HG03378 (cell line): ENCODE data around the gene MICAL2.

Experiments used
- ATAC-seq: cut with Tn5 transposase; IDR thresholded peaks from one replicate; pipeline ENCODE4 v1.9.1; 2021; ENCODE audit warnings: mild to moderate bottlenecking, moderate library complexity; ENCODE audit not compliant: unreplicated experiment

The MICAL2 gene

GRCh38 chr11:12148882-12149281 lies 38.5 kb downstream of the MICAL2 start:
- no peak for ATAC-seq

- ATAC-seq, result peak; percentile 60
Observed at GRCh38 chr11:12149672-12150225, 39.4 kb downstream of the MICAL2 start.

- no peak for ATAC-seq
Observed at GRCh38 chr11:12150831-12151382, 40.5 kb downstream of the MICAL2 start.

- no peak for ATAC-seq
Observed at GRCh38 chr11:12152321-12152720, 41.9 kb downstream of the MICAL2 start.

GRCh38 chr11:12154871-12155668 lies 44.7 kb downstream of the MICAL2 start:
- ATAC-seq, result no peak

- ATAC-seq, result no peak
Observed at GRCh38 chr11:12155696-12156095, 45.3 kb downstream of the MICAL2 start.

- ATAC-seq, result no peak
Observed at GRCh38 chr11:12156301-12157140, 46.1 kb downstream of the MICAL2 start.

- ATAC-seq, result no peak
Observed at GRCh38 chr11:12157241-12157661, 46.9 kb downstream of the MICAL2 start.

- ATAC-seq, result no peak
Observed at GRCh38 chr11:12158909-12159308, 48.5 kb downstream of the MICAL2 start.

- no peak for ATAC-seq
Observed at GRCh38 chr11:12159351-12160099, 49.1 kb downstream of the MICAL2 start.

- no peak for ATAC-seq
Observed at GRCh38 chr11:12160231-12160630, 49.8 kb downstream of the MICAL2 start.

- ATAC-seq, result no peak
Observed at GRCh38 chr11:12160680-12161079, 50.3 kb downstream of the MICAL2 start.

- no peak for ATAC-seq
Observed at GRCh38 chr11:12161137-12161536, 50.7 kb downstream of the MICAL2 start.

- ATAC-seq, result no peak
Observed at GRCh38 chr11:12161603-12162350, 51.4 kb downstream of the MICAL2 start.

GRCh38 chr11:12162652-12163051 lies 52.3 kb downstream of the MICAL2 start:
- ATAC-seq, result no peak

- no peak for ATAC-seq
Observed at GRCh38 chr11:12163181-12163941, 53.0 kb downstream of the MICAL2 start.

- ATAC-seq, result peak; percentile 43
Observed at GRCh38 chr11:12164061-12165014, 53.9 kb downstream of the MICAL2 start.

GRCh38 chr11:12165237-12165875 lies 55.0 kb downstream of the MICAL2 start:
- ATAC-seq, result no peak
